ENCODE results near the gene ALG2. TPM values are rescaled to one million over a fixed set of nuclear protein-coding genes. Genes with fewer than 3 reads are reported as not detected.

Gene ALG2
- polyA plus RNA-seq, 1 donor from 2014 or later, result 24.7 TPM

Other genes starting within 250 kb of the ALG2 start
- gene TGFBR1, start 116.8 kb downstream of the ALG2 start, polyA plus RNA-seq, result 9.2 TPM
- gene SEC61B, start 340 bp upstream of the ALG2 start, polyA plus RNA-seq, result 298 TPM